GM12873 (cell line): ENCODE measurements around the gene TBC1D21.

Experiments used
- CTCF ChIP-seq: IDR thresholded peaks from 2 replicates; pipeline ENCODE4 v1.5.1; 2012; ENCODE audit warnings: low read depth, mild to moderate bottlenecking, moderate library complexity, low read length, control low read depth; ENCODE audit not compliant: insufficient read depth; ENCODE audit errors: missing control alignments

Gene TBC1D21

GRCh38 chr15:73923488-73924164, 50.3 kb downstream of the TBC1D21 start:
- no peak for TF ChIP-seq CTCF

- TF ChIP-seq CTCF = no peak
These were observed 51.0 kb downstream of the TBC1D21 start for GRCh38 chr15:73924171-73924921.

GRCh38 chr15:73925848-73926218, 52.5 kb downstream of the TBC1D21 start:
- TF ChIP-seq CTCF = no peak

- TF ChIP-seq CTCF = no peak
These were observed 53.0 kb downstream of the TBC1D21 start, which contains the start of gene LOXL1 for GRCh38 chr15:73926219-73927002. LOXL1 (plus strand) TSS chr15:73926462; CDS start chr15:73926784, 322 bp downstream.

- TF ChIP-seq CTCF = no peak
These were observed 53.7 kb downstream of the TBC1D21 start for GRCh38 chr15:73927003-73927475.

GRCh38 chr15:73927476-73928240, 54.3 kb downstream of the TBC1D21 start:
- peak; percentile 15 for TF ChIP-seq CTCF
